GM06990 (cell line): ENCODE data around the gene ROCK1.
A peak's percentile ranks its signal among the peaks of the same experiment; 100 is the strongest.

Experiments
- DNase-seq: peaks from one replicate; pipeline ENCODE4 v3.0.0-alpha.2; 2011; ENCODE audit not compliant: insufficient read length; ENCODE audit errors: extremely low read depth
- H3K27me3 ChIP-seq: replicated peaks from 2 replicates; pipeline ENCODE4 v1.6.0; 2011; ENCODE audit warnings: low read length; ENCODE audit not compliant: control insufficient read depth, insufficient read depth
- H3K36me3 ChIP-seq: 2 replicates; pipeline ENCODE4 v1.5.1; 2011; ENCODE audit warnings: low read length; ENCODE audit not compliant: control insufficient read depth, insufficient read depth
- H3K4me3 ChIP-seq: replicated peaks from 2 replicates; pipeline ENCODE4 v1.5.1; 2011; ENCODE audit warnings: low read depth, mild to moderate bottlenecking, control low read depth, low read length
- CTCF ChIP-seq: IDR thresholded peaks from 2 replicates; pipeline ENCODE4 v1.5.1; 2011; ENCODE audit warnings: low read length, control low read depth, mild to moderate bottlenecking, inconsistent platforms; ENCODE audit not compliant: insufficient read depth, poor library complexity, severe bottlenecking

Gene ROCK1

GRCh38 chr18:21117409-21118131 lies 6.0 kb upstream of the ROCK1 start:
- no peak for DNase-seq
- Histone ChIP-seq H3K4me3 (no peak overlapping the region), H3K36me3 (no peaks in the 10 kb centered on the region), H3K27me3 (no peaks in the 10 kb centered on the region)
- TF ChIP-seq CTCF, result no peak

GRCh38 chr18:21115519-21116411 lies 4.2 kb upstream of the ROCK1 start:
- Histone ChIP-seq H3K27me3 (no peaks in the 10 kb centered on the region), H3K36me3 (no peaks in the 10 kb centered on the region), H3K4me3 (no peak overlapping the region)
- DNase-seq, result no peak
- no peak for TF ChIP-seq CTCF

GRCh38 chr18:21112543-21113105 lies 1.0 kb upstream of the ROCK1 start:
- H3K27me3 ChIP-seq, result no peaks in the 10 kb centered on the region
- no peak for DNase-seq
- H3K4me3 ChIP-seq, result peak overlapping the region; percentile 60
- no peak for TF ChIP-seq CTCF
- H3K36me3 ChIP-seq, result no peaks in the 10 kb centered on the region

GRCh38 chr18:21112140-21112473 lies 494 bp upstream of the ROCK1 start:
- no peak for TF ChIP-seq CTCF
- Histone ChIP-seq H3K27me3 (no peaks in the 10 kb centered on the region), H3K4me3 (peak overlapping the region; percentile 60), H3K36me3 (no peaks in the 10 kb centered on the region)
- DNase-seq, result no peak

GRCh38 chr18:21110713-21111345 lies 784 bp downstream of the ROCK1 start:
- DNase-seq, result peak; percentile 78
- H3K27me3 ChIP-seq, result no peaks in the 10 kb centered on the region
- no peaks in the 10 kb centered on the region for H3K36me3 ChIP-seq
- no peak for TF ChIP-seq CTCF
- H3K4me3 ChIP-seq, result peak overlapping the region; percentile 91
